Left lobe of liver (tissue), 2 donors: ENCODE results near the gene TAX1BP1. TPM values are rescaled to one million over a fixed set of nuclear protein-coding genes. Genes with fewer than 3 reads are reported as not detected.

Experiments
- ATAC-seq: fragments of 200-7000 bp; cut with Tn5 transposase; one replicate; pipeline ENCODE4 v1.9.1; 2020; ENCODE audit warnings: mild to moderate bottlenecking, moderate library complexity
- DNase-seq: peaks from one replicate; pipeline ENCODE4 v3.0.0-alpha.2; 2020; ENCODE audit warnings: low spot score
- total RNA-seq: library from RNA; stranded (reverse); gene quantifications from one replicate; pipeline ENCODE4 v1.2.1, GENCODE V29; 2021
- donor health status: DM: no; HTN: no; CAD: no; lungs with moderate emphysema.
- donor health status: DM: no; HTN: yes; CAD: no.

Gene TAX1BP1
- total RNA-seq, 1 donor from 2014 or later = 32.4 TPM

DNA sequence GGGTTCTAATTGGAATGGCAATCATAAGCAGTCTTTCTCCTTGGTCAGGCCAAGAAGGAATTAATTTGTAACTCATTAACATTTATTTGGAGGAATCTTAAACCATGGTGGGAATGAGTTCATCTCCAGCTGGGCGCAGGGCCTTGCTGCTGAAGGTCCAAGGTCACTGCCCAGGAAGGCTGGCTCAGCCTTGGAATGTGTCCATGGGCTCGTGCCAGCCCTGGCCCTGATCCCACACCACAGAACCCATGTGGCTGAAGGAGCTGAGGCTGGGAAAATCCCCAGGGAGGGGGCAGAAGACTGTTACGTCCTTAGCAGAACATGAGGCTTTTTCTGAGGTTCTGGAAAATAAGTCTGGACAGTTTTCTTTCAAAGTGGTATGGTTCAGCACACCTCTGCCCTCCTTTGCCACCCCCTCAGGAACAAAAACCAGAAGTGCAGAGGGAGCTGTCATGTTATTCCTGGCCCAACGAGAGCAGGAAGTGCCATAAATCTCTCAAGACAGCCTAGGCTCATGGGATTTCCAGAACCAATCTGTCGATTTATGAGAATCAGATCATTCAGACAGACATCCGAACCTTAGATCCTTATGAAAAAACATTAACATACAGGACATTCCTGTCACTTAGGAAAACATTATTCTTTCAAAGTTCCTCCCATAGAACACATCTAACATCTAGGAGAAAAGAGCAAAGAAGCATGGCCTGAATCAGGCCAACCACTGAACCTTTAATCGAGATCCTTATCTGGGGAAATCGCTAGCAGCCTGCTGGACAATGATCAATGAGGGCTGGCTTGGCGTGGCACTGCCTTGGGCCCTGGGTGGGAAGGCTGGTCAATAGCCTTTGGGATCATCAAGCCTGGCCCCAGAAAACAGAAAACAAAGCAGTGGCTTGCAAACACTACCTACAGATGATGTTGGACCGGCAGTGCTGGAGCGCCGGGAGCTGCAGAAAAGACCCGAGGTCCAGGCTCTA is 134.3 kb downstream of the TAX1BP1 start:
- ATAC-seq = peak; percentile 92
- peak; percentile 91 for DNase-seq

DNA sequence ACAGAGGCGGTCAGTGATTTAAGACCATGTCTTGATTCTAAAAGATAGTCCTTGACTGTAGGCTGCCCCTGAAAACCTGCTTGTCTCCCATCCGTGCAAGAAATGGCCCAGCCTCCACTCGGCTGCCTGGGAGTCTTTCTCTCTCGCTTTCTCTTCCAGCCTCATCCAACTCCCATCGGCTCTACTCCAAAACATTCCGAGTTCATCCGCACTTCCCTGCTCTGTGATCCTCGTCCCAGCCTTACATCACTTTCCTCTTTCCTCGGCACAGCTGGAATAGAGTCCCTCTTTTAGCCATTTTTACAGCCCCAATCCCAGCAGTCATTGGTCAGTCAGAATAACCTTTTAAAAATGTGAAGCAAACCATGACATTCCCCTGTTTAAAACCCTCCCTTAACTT is 135.1 kb downstream of the TAX1BP1 start:
- no peak for ATAC-seq
- DNase-seq = no peak

- ATAC-seq (no peak), DNase-seq (no peak)
These were observed 135.9 kb downstream of the TAX1BP1 start for GRCh38 chr7:27875832-27876231.

GRCh38 chr7:27876756-27877155 is 136.8 kb downstream of the TAX1BP1 start:
- ATAC-seq (no peak), DNase-seq (no peak)

Other genes starting within 250 kb of the TAX1BP1 start
- gene HIBADH, start 77.3 kb upstream of the TAX1BP1 start, total RNA-seq = 79.8 TPM